IPS DF 6.9 (cell line): ENCODE measurements around the gene PRKACA.
"Not testable (repeated sequence)": the region's sequence is repeated elsewhere in the genome, so short reads cannot be mapped to it uniquely, and the experiment has no call there.

Source experiments
- DNase-seq: peaks from one replicate; pipeline ENCODE4 v3.0.0-alpha.2; 2013; ENCODE audit warnings: low read depth, low spot score
- H3K27ac ChIP-seq: one replicate; pipeline ENCODE4 v1.5.1; 2013; ENCODE audit warnings: low read length, control low read depth
- H3K27me3 ChIP-seq: 2 replicates; pipeline ENCODE4 v1.6.1; 2013; ENCODE audit warnings: mild to moderate bottlenecking, low read length; ENCODE audit not compliant: control insufficient read depth, insufficient read depth
- H3K36me3 ChIP-seq: 2 replicates; pipeline ENCODE4 v1.6.1; 2013; ENCODE audit warnings: low read length; ENCODE audit not compliant: control insufficient read depth, insufficient read depth
- H3K4me1 ChIP-seq: 2 replicates; pipeline ENCODE4 v1.6.1; 2013; ENCODE audit warnings: low read length; ENCODE audit not compliant: control insufficient read depth, insufficient read depth
- H3K4me3 ChIP-seq: 2 replicates; pipeline ENCODE4 v1.5.1; 2013; ENCODE audit warnings: mild to moderate bottlenecking, low read length
- H3K9me3 ChIP-seq: 2 replicates; pipeline ENCODE4 v1.6.1; 2013; ENCODE audit warnings: low read length, inconsistent platforms; ENCODE audit not compliant: control insufficient read depth, insufficient read depth
- WGBS: extraction: QIAGEN DNeasy Blood & Tissue Kit; methylation state at CpG from one replicate; pipeline ENCODE4 v1.1.7; 2013; ENCODE audit warnings: mixed read lengths, missing lambda C conversion rate; ENCODE audit not compliant: insufficient read length, insufficient coverage; 5-methylcytosine and 5-hydroxymethylcytosine counted together

PRKACA gene

DNA sequence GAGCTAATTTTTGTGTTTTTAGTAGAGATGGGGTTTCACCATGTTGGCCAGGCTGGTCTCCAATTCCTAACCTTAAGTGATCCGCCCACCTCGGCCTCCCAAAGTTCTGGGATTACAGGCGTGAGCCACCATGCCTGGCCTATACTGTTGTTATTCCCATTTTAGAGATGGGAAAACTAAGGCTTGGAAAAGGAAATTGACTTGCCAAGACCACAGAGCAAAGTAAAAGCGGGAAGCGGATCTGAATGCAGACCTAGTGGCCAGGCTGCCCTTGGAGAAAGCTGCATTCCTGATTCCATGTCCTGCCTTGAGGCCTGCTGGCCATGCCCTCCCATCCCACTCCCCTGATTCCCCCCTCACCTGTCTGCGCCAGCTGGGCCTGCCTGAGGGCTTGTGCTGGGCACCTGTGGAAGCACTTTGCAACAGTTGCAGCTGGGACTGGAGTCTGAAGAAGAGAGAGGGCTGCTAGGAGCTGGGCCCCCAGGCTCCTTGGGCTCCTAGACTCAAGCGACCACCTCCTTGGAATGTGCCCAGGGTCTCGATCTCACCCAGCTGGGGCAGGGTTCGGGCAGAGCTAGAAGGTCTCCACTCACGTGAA lies 61.4 kb downstream of the PRKACA start:
- Histone ChIP-seq H3K4me1 (no peaks in the 10 kb centered on the region), H3K27me3 (peaks cover 6% of the 10 kb centered on the region; the same call in 1 of the 2 replicates), H3K9me3 (no peaks in the 10 kb centered on the region), H3K27ac (no peak overlapping the region), H3K4me3 (no peak overlapping the region), H3K36me3 (no peaks in the 10 kb centered on the region)
- WGBS, result no CpG with 5 or more reads among the region's 10 CpGs
- DNase-seq, result no peak

DNA sequence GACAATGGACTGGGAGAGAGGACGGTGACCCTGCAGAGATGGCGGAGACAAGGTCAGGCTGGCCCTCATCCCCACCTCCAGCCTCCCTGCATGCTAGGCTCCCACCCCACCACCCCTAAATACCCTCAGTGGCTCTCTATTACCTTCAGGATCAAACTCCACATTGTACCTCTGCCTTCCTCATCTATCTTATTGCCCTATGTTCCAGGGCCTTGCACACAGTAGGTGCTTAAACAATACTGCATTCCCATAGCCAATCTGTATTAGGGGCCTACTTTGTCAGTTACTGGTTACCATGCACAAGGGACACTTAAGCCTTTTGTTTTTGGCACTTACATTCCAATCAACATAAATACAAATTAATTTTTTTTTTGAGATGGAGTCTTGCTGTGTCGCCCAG lies 62.2 kb downstream of the PRKACA start:
- H3K9me3 ChIP-seq, result no peaks in the 10 kb centered on the region
- DNase-seq, result no peak
- H3K27me3 ChIP-seq, result peaks cover 6% of the 10 kb centered on the region; the same call in 1 of the 2 replicates

DNA sequence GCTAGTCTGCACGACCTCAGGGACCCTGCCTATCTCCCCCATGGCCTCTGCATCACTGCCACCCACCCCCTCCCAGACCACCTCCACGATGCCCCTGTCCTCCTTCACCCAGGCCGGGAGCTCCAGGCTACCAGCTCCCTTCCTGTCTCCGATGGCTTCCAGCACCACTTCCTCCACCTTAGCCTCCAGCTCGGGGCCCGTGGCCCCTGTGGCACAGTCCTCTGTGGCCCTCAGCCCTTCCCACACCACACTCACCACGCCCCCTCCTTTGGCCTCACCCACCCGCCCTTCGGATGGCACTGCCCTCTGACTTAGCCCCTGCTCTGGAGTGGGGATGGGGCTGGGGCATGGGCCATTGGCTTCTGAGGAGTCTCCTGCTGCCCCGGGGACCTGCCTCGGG lies 62.8 kb downstream of the PRKACA start:
- H3K27me3 ChIP-seq, result peaks cover 6% of the 10 kb centered on the region; the same call in 1 of the 2 replicates
- no peaks in the 10 kb centered on the region for H3K9me3 ChIP-seq
- H3K36me3 ChIP-seq, result no peaks in the 10 kb centered on the region; the same call in 1 of the 2 replicates
- DNase-seq, result no peak
- no peaks in the 10 kb centered on the region for H3K4me1 ChIP-seq
- WGBS, result no CpG with 5 or more reads among the region's 11 CpGs
- no peak overlapping the region for H3K4me3 ChIP-seq
- H3K27ac ChIP-seq, result no peak overlapping the region

More for the DNA sequence above, 62.2 kb downstream of the PRKACA start:
- H3K27ac ChIP-seq, result no peak overlapping the region
- H3K4me3 ChIP-seq, result no peak overlapping the region
- no peaks in the 10 kb centered on the region; the same call in 1 of the 2 replicates for H3K36me3 ChIP-seq
- no peaks in the 10 kb centered on the region for H3K4me1 ChIP-seq
- WGBS, result no CpG with 5 or more reads among the region's 3 CpGs

DNA sequence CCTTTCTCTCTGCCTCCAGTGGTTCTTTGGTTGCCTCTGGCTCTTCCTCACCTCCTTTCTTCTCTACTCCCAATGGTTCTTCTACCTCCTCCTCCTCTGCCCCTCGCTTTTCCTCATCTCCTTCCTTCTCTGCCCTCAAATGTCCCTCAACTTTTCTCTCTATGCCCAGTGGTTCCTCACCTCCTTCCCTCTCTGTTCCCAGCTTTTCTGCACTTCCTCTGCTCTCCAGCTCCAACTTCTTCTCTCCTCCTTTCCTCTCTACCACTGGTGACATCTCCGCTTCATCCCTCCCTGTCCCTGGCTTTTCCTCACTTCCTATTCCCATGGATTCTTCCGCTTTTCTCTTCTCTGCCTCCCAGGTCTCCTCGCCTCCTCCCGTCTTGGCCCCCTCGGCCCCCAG lies 63.5 kb downstream of the PRKACA start:
- no peak overlapping the region for H3K27ac ChIP-seq
- H3K4me3 ChIP-seq, result no peak overlapping the region
- no peaks in the 10 kb centered on the region; the same call in 1 of the 2 replicates for H3K36me3 ChIP-seq
- peaks cover 6% of the 10 kb centered on the region; the same call in 1 of the 2 replicates for H3K27me3 ChIP-seq
- H3K4me1 ChIP-seq, result no peaks in the 10 kb centered on the region
- no CpG with 5 or more reads among the region's 6 CpGs for WGBS
- H3K9me3 ChIP-seq, result no peaks in the 10 kb centered on the region
- DNase-seq, result no peak

DNA sequence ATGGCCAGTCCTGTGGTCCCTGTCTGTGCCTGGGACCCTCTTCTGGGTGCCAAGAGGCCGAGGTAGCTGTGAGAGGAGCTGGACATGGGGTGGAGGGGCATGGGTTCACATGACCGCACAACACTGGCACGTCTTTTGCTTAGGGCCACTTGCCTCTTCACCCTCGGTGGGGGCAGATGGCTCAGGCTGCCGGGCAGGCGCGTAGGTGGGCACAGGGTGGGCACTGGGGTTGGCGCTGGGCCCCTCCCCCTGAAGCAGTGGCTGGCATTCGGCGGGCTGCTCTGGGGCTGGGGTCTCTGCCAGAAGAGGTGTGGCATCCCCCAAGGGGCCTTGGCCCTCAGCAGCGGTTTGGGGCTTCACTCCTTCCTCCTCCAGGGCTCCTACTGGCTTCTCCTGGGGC lies 64.1 kb downstream of the PRKACA start:
- DNase-seq, result no peak
- Histone ChIP-seq H3K27me3 (peaks cover 3% of the 10 kb centered on the region; the same call in 1 of the 2 replicates), H3K36me3 (no peaks in the 10 kb centered on the region; the same call in 1 of the 2 replicates), H3K9me3 (no peaks in the 10 kb centered on the region), H3K27ac (no peak overlapping the region), H3K4me1 (no peaks in the 10 kb centered on the region), H3K4me3 (no peak overlapping the region)
- WGBS, result no CpG with 5 or more reads among the region's 11 CpGs

DNA sequence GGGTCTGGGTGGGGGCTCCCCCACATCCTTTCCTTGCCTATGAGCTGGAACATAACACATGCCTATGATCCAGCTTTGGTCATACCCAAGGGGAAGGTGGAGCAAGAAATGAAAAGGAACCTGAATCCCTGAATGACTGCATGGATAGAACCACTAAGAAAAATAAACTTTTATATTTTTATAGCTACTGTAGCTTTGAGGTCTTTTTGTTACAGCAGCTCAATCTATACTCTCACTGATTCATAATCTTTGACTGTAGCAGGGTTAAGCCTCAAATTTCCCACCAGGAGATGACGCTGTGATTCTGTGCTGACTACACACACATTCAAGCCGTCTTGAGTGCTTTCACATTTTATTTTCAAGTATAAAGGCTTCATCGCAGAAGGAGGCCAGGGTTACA lies 64.5 kb downstream of the PRKACA start:
- H3K4me1 ChIP-seq, result no peaks in the 10 kb centered on the region
- no peak overlapping the region for H3K27ac ChIP-seq
- no peaks in the 10 kb centered on the region for H3K9me3 ChIP-seq
- no peak for DNase-seq
- no peaks in the 10 kb centered on the region; the same call in 1 of the 2 replicates for H3K36me3 ChIP-seq
- H3K27me3 ChIP-seq, result no peaks in the 10 kb centered on the region
- no CpG with 5 or more reads among the region's 3 CpGs for WGBS
- H3K4me3 ChIP-seq, result no peak overlapping the region

DNA sequence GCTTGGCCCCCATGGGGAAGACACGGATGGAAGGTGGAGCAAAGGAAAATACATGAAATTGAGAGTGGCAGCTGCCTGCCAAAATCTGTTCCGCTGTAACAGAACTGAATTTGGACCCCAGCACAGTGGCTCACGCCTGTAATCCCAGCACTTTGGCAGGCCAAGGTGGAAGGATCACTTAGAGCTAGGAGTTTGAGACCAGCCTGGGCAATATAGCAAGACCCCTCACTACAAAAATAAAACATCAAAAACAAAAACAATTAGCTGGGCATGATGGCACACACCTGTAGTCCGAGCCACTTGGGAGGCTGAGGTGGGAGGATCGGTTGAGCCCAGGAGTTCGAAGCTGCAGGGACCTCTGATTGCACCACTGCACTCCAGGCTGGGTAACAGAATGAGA lies 65.1 kb downstream of the PRKACA start:
- no peaks in the 10 kb centered on the region; the same call in 1 of the 2 replicates for H3K36me3 ChIP-seq
- no peaks in the 10 kb centered on the region for H3K4me1 ChIP-seq
- no peaks in the 10 kb centered on the region for H3K9me3 ChIP-seq
- WGBS, result no CpG with 5 or more reads among the region's 6 CpGs
- H3K27me3 ChIP-seq, result no peaks in the 10 kb centered on the region
- H3K4me3 ChIP-seq, result no peak overlapping the region
- DNase-seq, result no peak
- H3K27ac ChIP-seq, result no peak overlapping the region

DNA sequence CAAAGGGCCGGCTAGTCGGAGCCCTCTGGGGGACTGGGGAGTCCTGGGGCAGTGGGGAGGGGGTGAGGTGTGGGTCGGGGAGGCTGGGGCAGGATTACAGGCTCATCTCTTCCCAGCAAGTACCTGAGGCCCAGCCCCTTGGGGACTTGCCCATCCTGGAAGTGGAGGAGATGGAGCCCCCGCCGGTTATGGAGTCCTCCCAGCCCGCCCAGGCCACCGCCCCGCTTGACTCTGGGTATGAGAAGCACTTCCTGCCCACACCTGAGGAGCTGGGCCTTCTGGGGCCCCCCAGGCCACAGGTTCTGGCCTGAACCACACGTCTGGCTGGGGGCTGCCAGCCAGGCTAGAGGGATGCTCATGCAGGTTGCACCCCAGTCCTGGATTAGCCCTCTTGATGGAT lies 65.6 kb downstream of the PRKACA start:
- Histone ChIP-seq H3K9me3 (no peaks in the 10 kb centered on the region), H3K4me1 (no peaks in the 10 kb centered on the region), H3K4me3 (no peak overlapping the region), H3K36me3 (no peaks in the 10 kb centered on the region; the same call in 1 of the 2 replicates), H3K27ac (no peak overlapping the region), H3K27me3 (no peaks in the 10 kb centered on the region)
- WGBS, result no CpG with 5 or more reads among the region's 9 CpGs
- no peak for DNase-seq

DNA sequence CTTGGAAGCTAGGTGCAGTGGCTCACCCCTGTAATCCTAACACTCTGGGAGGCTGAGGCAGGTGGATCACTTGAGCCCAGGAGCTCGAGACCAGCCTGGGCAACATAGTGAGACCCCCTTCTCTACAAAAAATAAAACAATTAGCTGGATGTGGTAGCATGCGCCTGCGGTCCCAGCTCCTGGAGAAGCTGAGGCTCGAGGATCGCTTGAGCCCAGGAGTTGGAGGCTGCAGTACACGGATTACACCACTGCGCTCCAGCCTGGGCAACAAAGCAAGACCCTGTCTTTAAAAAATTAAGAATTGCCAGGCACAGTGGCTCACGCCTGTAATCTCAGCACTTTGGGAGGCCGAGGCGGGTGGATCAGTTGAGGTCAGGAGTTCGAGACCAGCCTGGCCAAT lies 66.6 kb downstream of the PRKACA start:
- not testable (repeated sequence) for H3K9me3 ChIP-seq, H3K27ac ChIP-seq, H3K4me3 ChIP-seq, H3K4me1 ChIP-seq, DNase-seq, H3K36me3 ChIP-seq, H3K27me3 ChIP-seq
- no CpG with 5 or more reads among the region's 11 CpGs for WGBS

DNA sequence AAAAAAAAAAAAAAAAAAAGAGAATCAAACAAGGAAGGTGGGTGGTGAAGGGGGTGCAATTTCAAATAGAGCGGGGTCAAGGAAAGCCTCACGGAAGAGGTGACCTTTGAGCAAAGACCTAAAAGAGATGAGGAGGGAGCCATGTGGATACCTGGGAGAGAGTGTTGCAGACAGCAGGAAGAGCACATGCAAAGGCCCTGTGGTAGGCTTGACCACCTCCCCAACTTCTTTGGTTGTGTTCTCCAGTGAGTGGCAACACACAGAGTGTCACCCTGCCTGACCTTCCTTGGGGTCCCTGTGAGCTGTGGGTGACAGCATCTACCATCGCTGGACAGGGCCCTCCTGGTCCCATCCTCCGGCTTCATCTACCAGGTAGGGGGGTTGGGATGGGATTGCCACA lies 67.0 kb downstream of the PRKACA start:
- WGBS, result no CpG with 5 or more reads among the region's 4 CpGs
- no peak for DNase-seq

More for the DNA sequence above, 67.0 kb downstream of the PRKACA start:
- Histone ChIP-seq H3K9me3 (no peaks in the 10 kb centered on the region), H3K27ac (no peak overlapping the region), H3K27me3 (no peaks in the 10 kb centered on the region), H3K4me3 (no peak overlapping the region), H3K36me3 (no peaks in the 10 kb centered on the region; the same call in 1 of the 2 replicates), H3K4me1 (no peaks in the 10 kb centered on the region)
